ENCODE results near the gene FOXP3. TPM values are rescaled to one million over a fixed set of nuclear protein-coding genes. Genes with fewer than 3 reads are reported as not detected.

Gene FOXP3
- total and polyA plus RNA-seq, 2 experiments from 2014 or later = 0.11 to 0.28 TPM

DNA sequence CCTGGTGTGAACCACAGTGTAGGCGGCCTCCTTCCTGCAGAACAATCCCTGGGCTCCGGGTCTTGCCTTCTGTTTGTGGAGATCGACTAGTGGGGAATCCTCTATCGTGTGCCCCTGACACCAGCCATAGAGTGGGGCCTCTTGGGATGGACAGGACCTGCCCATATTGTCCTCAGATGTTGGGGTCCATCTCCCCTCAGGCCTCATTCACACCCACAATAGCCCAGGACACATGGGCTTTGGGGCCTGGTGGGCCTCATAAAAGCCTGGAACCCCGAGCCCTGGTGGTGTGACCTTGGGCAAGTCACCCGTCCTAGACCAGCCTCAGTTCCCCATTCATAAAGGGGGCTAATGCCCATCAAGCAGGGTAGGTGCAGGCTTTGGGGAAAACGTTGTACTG lies 25.7 kb upstream of the FOXP3 start:
- Mint-ChIP-seq H3K9me3 (no peaks in the 10 kb centered on the region), H3K27ac (no peak overlapping the region), H3K36me3 (ENCODE audit: low read depth) (no peaks in the 10 kb centered on the region; the same call in 2 of the 3 replicates), H3K4me1 (peaks cover 5% of the 10 kb centered on the region; the same call in 2 of the 3 replicates), H3K4me3 (no peak overlapping the region), H3K27me3 (ENCODE audit: insufficient read depth, low read depth, poor library complexity) (peaks cover 5% of the 10 kb centered on the region)
- no peak overlapping the region for H3K4me2 ChIP-seq
- no peaks in the 10 kb centered on the region for H3K79me2 ChIP-seq (replicated peaks; ENCODE audit: insufficient read depth)
- ATAC-seq (no peak), DNase-seq (ENCODE audit: low spot score) (no peak)
- no peak overlapping the region for H3K4me3 ChIP-seq
- no peak overlapping the region for H2AFZ ChIP-seq
- H3K36me3 ChIP-seq (ENCODE audit: insufficient read depth) = no peaks in the 10 kb centered on the region
- no peaks in the 10 kb centered on the region for H3K27me3 ChIP-seq (ENCODE audit: insufficient read depth)
- H3K9me2 ChIP-seq (ENCODE audit: insufficient read depth) = no peaks in the 10 kb centered on the region
- H3K27ac ChIP-seq (ENCODE audit: low read depth) = no peak overlapping the region
- H3F3A ChIP-seq (replicated peaks; ENCODE audit: low read depth) = no peaks in the 10 kb centered on the region
- TF ChIP-seq CREB1 (CRISPR knock-in tag; IDR thresholded peaks at IDR 0.05; ENCODE audit: low read depth) (no peak), EZH2 (IDR thresholded peaks at IDR 0.05; ENCODE audit: low read depth, unreplicated experiment) (no peak), NANOG (IDR thresholded peaks at IDR 0.05; ENCODE audit: borderline replicate concordance) (no peak), ZNF114 (CRISPR knock-in tag; IDR thresholded peaks at IDR 0.05) (no peak), CTCF (conservative IDR thresholded peaks at IDR 0.05; ENCODE audit: low read depth in 2 of 2) (no peak), EZH2phosphoT487 (IDR thresholded peaks at IDR 0.05; ENCODE audit: unreplicated experiment) (no peak), STAT1 (IDR thresholded peaks at IDR 0.05; ENCODE audit: unreplicated experiment) (no peak), ZNF462 (CRISPR knock-in tag; IDR thresholded peaks at IDR 0.05) (no peak), ZNF331 (CRISPR knock-in tag; IDR thresholded peaks at IDR 0.05; ENCODE audit: low read depth) (no peak), POLR2AphosphoS5 (IDR thresholded peaks at IDR 0.05; ENCODE audit: low read depth) (no peak), JUNB (IDR thresholded peaks at IDR 0.05; ENCODE audit: unreplicated experiment) (no peak)
- TF ChIP-seq, protein P1, sequence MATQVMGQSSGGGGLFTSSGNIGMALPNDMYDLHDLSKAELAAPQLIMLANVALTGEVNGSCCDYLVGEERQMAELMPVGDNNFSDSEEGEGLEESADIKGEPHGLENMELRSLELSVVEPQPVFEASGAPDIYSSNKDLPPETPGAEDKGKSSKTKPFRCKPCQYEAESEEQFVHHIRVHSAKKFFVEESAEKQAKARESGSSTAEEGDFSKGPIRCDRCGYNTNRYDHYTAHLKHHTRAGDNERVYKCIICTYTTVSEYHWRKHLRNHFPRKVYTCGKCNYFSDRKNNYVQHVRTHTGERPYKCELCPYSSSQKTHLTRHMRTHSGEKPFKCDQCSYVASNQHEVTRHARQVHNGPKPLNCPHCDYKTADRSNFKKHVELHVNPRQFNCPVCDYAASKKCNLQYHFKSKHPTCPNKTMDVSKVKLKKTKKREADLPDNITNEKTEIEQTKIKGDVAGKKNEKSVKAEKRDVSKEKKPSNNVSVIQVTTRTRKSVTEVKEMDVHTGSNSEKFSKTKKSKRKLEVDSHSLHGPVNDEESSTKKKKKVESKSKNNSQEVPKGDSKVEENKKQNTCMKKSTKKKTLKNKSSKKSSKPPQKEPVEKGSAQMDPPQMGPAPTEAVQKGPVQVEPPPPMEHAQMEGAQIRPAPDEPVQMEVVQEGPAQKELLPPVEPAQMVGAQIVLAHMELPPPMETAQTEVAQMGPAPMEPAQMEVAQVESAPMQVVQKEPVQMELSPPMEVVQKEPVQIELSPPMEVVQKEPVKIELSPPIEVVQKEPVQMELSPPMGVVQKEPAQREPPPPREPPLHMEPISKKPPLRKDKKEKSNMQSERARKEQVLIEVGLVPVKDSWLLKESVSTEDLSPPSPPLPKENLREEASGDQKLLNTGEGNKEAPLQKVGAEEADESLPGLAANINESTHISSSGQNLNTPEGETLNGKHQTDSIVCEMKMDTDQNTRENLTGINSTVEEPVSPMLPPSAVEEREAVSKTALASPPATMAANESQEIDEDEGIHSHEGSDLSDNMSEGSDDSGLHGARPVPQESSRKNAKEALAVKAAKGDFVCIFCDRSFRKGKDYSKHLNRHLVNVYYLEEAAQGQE (IDR thresholded peaks at IDR 0.05; ENCODE audit: unreplicated experiment) = no peak
- TF ChIP-seq, protein P2, sequence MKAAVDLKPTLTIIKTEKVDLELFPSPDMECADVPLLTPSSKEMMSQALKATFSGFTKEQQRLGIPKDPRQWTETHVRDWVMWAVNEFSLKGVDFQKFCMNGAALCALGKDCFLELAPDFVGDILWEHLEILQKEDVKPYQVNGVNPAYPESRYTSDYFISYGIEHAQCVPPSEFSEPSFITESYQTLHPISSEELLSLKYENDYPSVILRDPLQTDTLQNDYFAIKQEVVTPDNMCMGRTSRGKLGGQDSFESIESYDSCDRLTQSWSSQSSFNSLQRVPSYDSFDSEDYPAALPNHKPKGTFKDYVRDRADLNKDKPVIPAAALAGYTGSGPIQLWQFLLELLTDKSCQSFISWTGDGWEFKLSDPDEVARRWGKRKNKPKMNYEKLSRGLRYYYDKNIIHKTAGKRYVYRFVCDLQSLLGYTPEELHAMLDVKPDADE (IDR thresholded peaks at IDR 0.05) = no peak
- no peaks in the 10 kb centered on the region for H3K4me1 ChIP-seq (ENCODE audit: insufficient read depth)
- no peaks in the 10 kb centered on the region for H4K20me1 ChIP-seq (replicated peaks; ENCODE audit: insufficient read depth)
